OCI-LY7 (cell line): Measurements from ENCODE around the gene BICDL2. TPM values are rescaled to one million over a fixed set of nuclear protein-coding genes. Genes with fewer than 3 reads are reported as not detected.

ENCODE experiments used
- BruUV-seq: library from RNA; stranded (reverse); fragments of 400-500 nt; replicated peaks from 2 replicates; lab custom pipeline; 2021; lab: Mats Ljungman, UMichigan
- CTCF ChIA-PET: fragments of 300-600 bp; sonication (Branson Sonifier 250); formaldehyde crosslinking; loops from one replicate; lab custom pipeline; 2022; ENCODE audit warnings: antibody characterized with exemption; ENCODE audit not compliant: unreplicated experiment; lab: Charles Lee
- POLR2A ChIA-PET: fragments of 300-600 bp; sonication (Branson Sonifier 250); formaldehyde crosslinking; loops from one replicate; lab custom pipeline; 2022; ENCODE audit warnings: antibody characterized with exemption; lab: Charles Lee
- DNase-seq: peaks from one replicate; pipeline ENCODE4 v3.0.0-alpha.2; 2015; ENCODE audit warnings: low spot score
- H2AFZ ChIP-seq: fragments of 200-600 bp; sonication (generic), shearing (Covaris generic); 2 replicates; pipeline ENCODE4 v1.6.1; 2014; ENCODE audit warnings: mild to moderate bottlenecking, antibody characterized with exemption, low read length, moderate library complexity
- H3K27ac ChIP-seq: fragments of 200-600 bp; sonication (generic); 2 replicates; pipeline ENCODE4 v1.5.1; 2014; ENCODE audit warnings: mixed run types, low read depth, mild to moderate bottlenecking, moderate library complexity, low read length, inconsistent platforms; ENCODE audit not compliant: poor library complexity, severe bottlenecking
- H3K36me3 ChIP-seq: fragments of 200-600 bp; sonication (generic); 2 replicates; pipeline ENCODE4 v1.6.1; 2014; ENCODE audit warnings: mild to moderate bottlenecking, antibody characterized with exemption, low read length, moderate library complexity, mixed read lengths; ENCODE audit not compliant: insufficient read depth
- H3K4me1 ChIP-seq: fragments of 200-600 bp; sonication (generic); 2 replicates; pipeline ENCODE4 v1.5.1; 2014; ENCODE audit warnings: mild to moderate bottlenecking, low read length; ENCODE audit not compliant: insufficient read depth, poor library complexity, severe bottlenecking
- H3K4me2 ChIP-seq: fragments of 200-600 bp; sonication (generic); 2 replicates; pipeline ENCODE4 v1.6.1; 2014; ENCODE audit warnings: mild to moderate bottlenecking, low read length
- H3K4me3 ChIP-seq: fragments of 200-600 bp; sonication (generic); 2 replicates; pipeline ENCODE4 v1.5.1; 2014; ENCODE audit warnings: mild to moderate bottlenecking, low read depth, low read length; ENCODE audit not compliant: poor library complexity, severe bottlenecking
- H3K79me2 ChIP-seq: fragments of 200-600 bp; sonication (generic); 2 replicates; pipeline ENCODE4 v1.6.1; 2016; ENCODE audit warnings: low read depth, mild to moderate bottlenecking, low read length, moderate library complexity, mixed read lengths; ENCODE audit not compliant: insufficient read depth
- H3K9me2 ChIP-seq: fragments of 200-600 bp; sonication (generic); 2 replicates; pipeline ENCODE4 v1.6.1; 2016; ENCODE audit warnings: mild to moderate bottlenecking, low read length, mixed read lengths; ENCODE audit not compliant: insufficient read depth
- H3K9me3 ChIP-seq: fragments of 200-600 bp; sonication (generic); 2 replicates; pipeline ENCODE4 v1.6.1; 2014; ENCODE audit warnings: mild to moderate bottlenecking, mixed run types, low read length, mixed read lengths
- H4K20me1 ChIP-seq: fragments of 200-600 bp; sonication (generic); 2 replicates; pipeline ENCODE4 v1.6.1; 2014; ENCODE audit warnings: mild to moderate bottlenecking, antibody characterized with exemption, low read length, moderate library complexity, mixed read lengths; ENCODE audit not compliant: insufficient read depth
- EZH2phosphoT487 ChIP-seq: fragments of 200-600 bp; sonication (generic); IDR thresholded peaks from 2 replicates; pipeline ENCODE4 v1.6.1; 2018; ENCODE audit warnings: low read depth, borderline replicate concordance, mild to moderate bottlenecking, mixed run types, antibody characterized with exemption, low read length, moderate library complexity, mixed read lengths
- intact Hi-C: fragments of 100-400 bp; cut with micrococcal nuclease; formaldehyde crosslinking; loops from one replicate; pipeline ENCODE4 v1.10.0; 2022; ENCODE audit not compliant: unreplicated experiment
- total RNA-seq, 2 experiments: library from RNA; depleted of rRNA in 1 of 2; stranded (reverse); fragments of >200 nt in 1 of 2; shearing (Covaris generic) in 1 of 2; gene quantifications; 2 replicates each; pipeline ENCODE4 v1.2.3, GENCODE V29; 2014 to 2022
- TF ChIP-seq, protein P1 (sequence below): fragments of 200-600 bp; sonication (generic); conservative IDR thresholded peaks from 2 replicates; pipeline ENCODE4 v1.5.1; 2014; ENCODE audit warnings: mild to moderate bottlenecking, antibody characterized with exemption, low read length, moderate library complexity, mixed read lengths

The BICDL2 gene
- total RNA-seq, 2 experiments from 2014 or later, result not detected

DNA sequence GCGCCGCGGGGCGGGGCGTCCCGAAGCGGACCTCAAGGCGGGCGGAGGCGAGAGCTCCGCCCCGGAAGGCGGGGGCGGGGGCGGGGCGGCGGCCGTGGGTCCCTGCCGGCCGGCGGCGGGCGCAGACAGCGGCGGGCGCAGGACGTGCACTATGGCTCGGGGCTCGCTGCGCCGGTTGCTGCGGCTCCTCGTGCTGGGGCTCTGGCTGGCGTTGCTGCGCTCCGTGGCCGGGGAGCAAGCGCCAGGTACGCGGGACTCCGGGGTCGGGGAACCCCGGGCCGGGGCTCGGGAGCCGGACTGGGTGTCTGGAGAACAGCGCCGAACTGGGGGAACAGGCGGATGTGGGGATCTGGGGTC is 16.5 kb downstream of the BICDL2 start, which contains the start of gene TNFRSF12A:
Gene TNFRSF12A, plus strand, starts transcription at position 122 of the 357 bp plus-strand sequence. Its CDS starts 30 bp downstream, at position 152.
- peak within 1 kb of the TSS; percentile 69; the same call in 1 of the 2 replicates for H2AFZ ChIP-seq
- H3K4me3 ChIP-seq, result peak within 1 kb of the TSS; percentile 68
- intact Hi-C loops, result loop anchor here (2.0 kb wide), 1 partner anchor 17 kb away; no protein-coding TSS in a partner anchor
- ChIA-PET POLR2A (interaction anchor here (1.0 to 1.7 kb wide), 2 partner anchors 10 to 13 kb away, joined by 3 to 7 read pairs; no protein-coding TSS in a partner anchor), CTCF (interaction anchor here (0.6 kb wide), 1 partner anchor 106 kb away, joined by 3 read pairs; no protein-coding TSS in a partner anchor)
- BruUV-seq, result no TSS peak
- no peaks in the 10 kb centered on the region for H3K36me3 ChIP-seq
- peak; percentile 84 for DNase-seq
- no peaks in the 10 kb centered on the region for H3K9me3 ChIP-seq
- no peaks in the 10 kb centered on the region for H3K9me2 ChIP-seq
- peaks cover 39% of the 10 kb centered on the region for H3K4me1 ChIP-seq
- peak within 1 kb of the TSS; percentile 86 for H3K4me2 ChIP-seq
- H3K79me2 ChIP-seq, result no peaks in the 10 kb centered on the region
- H4K20me1 ChIP-seq, result no peaks in the 10 kb centered on the region
- no peak within 1 kb of the TSS for H3K27ac ChIP-seq
- no peak for TF ChIP-seq EZH2phosphoT487
- TF ChIP-seq, protein P1, sequence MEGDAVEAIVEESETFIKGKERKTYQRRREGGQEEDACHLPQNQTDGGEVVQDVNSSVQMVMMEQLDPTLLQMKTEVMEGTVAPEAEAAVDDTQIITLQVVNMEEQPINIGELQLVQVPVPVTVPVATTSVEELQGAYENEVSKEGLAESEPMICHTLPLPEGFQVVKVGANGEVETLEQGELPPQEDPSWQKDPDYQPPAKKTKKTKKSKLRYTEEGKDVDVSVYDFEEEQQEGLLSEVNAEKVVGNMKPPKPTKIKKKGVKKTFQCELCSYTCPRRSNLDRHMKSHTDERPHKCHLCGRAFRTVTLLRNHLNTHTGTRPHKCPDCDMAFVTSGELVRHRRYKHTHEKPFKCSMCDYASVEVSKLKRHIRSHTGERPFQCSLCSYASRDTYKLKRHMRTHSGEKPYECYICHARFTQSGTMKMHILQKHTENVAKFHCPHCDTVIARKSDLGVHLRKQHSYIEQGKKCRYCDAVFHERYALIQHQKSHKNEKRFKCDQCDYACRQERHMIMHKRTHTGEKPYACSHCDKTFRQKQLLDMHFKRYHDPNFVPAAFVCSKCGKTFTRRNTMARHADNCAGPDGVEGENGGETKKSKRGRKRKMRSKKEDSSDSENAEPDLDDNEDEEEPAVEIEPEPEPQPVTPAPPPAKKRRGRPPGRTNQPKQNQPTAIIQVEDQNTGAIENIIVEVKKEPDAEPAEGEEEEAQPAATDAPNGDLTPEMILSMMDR, result peak; percentile 34; the same call in 1 of the 2 replicates

DNA sequence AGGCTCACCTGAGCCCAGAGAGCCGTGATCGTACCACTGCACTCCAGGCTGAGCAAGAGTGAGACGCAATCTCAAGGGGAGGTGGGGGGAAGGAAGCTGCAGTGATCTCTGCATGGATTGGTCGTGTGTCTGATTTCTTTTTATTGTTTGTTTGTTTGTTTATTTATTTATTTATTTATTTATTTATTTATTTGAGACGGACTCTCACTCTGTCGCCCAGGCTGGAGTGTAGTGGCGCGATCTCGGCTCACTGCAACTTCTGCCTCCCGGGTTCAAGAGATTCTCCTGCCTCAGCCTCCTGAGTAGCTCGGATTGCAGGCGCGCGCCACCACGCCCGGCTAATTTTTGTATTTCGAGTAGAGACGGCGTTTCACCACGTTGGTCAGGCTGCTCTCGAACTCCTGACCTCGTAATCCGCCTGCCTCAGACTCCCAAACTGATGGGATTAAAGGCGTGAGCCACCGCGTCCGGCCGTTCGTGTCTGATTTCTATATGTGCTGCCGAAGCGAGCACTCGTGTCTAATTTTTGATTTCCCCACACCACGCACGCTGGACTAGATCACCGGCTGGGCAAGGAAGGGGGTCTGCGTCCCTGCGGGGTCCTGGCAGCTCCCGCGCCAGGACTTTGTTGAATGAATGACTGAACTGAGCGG is 17.0 kb downstream of the BICDL2 start:
- Histone ChIP-seq H3K9me3 (no peaks in the 10 kb centered on the region), H4K20me1 (no peaks in the 10 kb centered on the region), H3K4me1 (peaks cover 39% of the 10 kb centered on the region), H3K79me2 (no peaks in the 10 kb centered on the region), H3K27ac (no peak overlapping the region), H3K9me2 (no peaks in the 10 kb centered on the region), H2AFZ (peak overlapping the region; percentile 69; the same call in 1 of the 2 replicates), H3K36me3 (no peaks in the 10 kb centered on the region), H3K4me2 (peak overlapping the region; percentile 86), H3K4me3 (peak overlapping the region; percentile 68)
- BruUV-seq, result no TSS peak
- CTCF ChIA-PET, result interaction anchor here (0.6 kb wide), 1 partner anchor 106 kb away, joined by 3 read pairs; no protein-coding TSS in a partner anchor
- DNase-seq, result no peak
- intact Hi-C loops, result loop anchor here (2.0 kb wide), 1 partner anchor 17 kb away; no protein-coding TSS in a partner anchor
- POLR2A ChIA-PET, result interaction anchor here (1.0 to 1.7 kb wide), 3 partner anchors 8 to 12 kb away, joined by 3 to 7 read pairs (median 3); no protein-coding TSS in a partner anchor
- TF ChIP-seq, protein P1, result no peak
- no peak for TF ChIP-seq EZH2phosphoT487
